Common myeloid progenitor, CD34-positive (primary cell): ENCODE data around the gene BID.

Source experiments
- CTCF ChIA-PET: fragments of 350-600 bp; sonication (Branson Sonifier 250); formaldehyde crosslinking; loops from one replicate; lab custom pipeline; 2021; ENCODE audit warnings: antibody characterized with exemption; lab: Charles Lee
- POLR2A ChIA-PET: fragments of 350-600 bp; sonication (Branson Sonifier 250); formaldehyde crosslinking; loops from one replicate; lab custom pipeline; 2021; ENCODE audit warnings: antibody characterized with exemption; lab: Charles Lee
- DNase-seq, 3 donors: peaks; one replicate each; pipeline versions ENCODE4 v3.0.0 to v3.0.0-alpha.2; 2013
- H3K27ac ChIP-seq, 2 experiments: 1 replicate in 1 of 2; 2 replicates in 1 of 2; pipeline ENCODE4 v1.7.0; 2013; ENCODE audit warnings: inconsistent platforms in 2 of 2, low read length in 2 of 2, mild to moderate bottlenecking in 2 of 2, low read depth in 1 of 2, moderate library complexity in 1 of 2; ENCODE audit not compliant: severe bottlenecking in 2 of 2, insufficient read depth in 1 of 2, poor library complexity in 1 of 2
- H3K27me3 ChIP-seq, 5 experiments: replicated peaks in 2 of 5; 1 replicate in 3 of 5; 2 replicates in 2 of 5; pipeline versions ENCODE4 v1.6.1 to v1.7.0; 2013; ENCODE audit warnings: low read length in 4 of 5, mild to moderate bottlenecking in 2 of 5, moderate library complexity in 2 of 5, inconsistent platforms in 1 of 5; ENCODE audit not compliant: insufficient read depth in 5 of 5, control insufficient read depth in 4 of 5
- H3K36me3 ChIP-seq, 4 experiments: 1 replicate in 2 of 4; 2 replicates in 2 of 4; pipeline versions ENCODE4 v1.6.1 to v1.7.0; 2013; ENCODE audit warnings: low read length in 3 of 4, control low read depth in 1 of 4, mild to moderate bottlenecking in 1 of 4; ENCODE audit not compliant: control insufficient read depth in 4 of 4, insufficient read depth in 4 of 4
- H3K4me1 ChIP-seq, 4 experiments: 1 replicate in 3 of 4; 2 replicates in 1 of 4; pipeline versions ENCODE4 v1.6.1 to v1.7.1; 2013; ENCODE audit warnings: low read length in 3 of 4, mild to moderate bottlenecking in 3 of 4, control low read depth in 1 of 4, inconsistent platforms in 1 of 4, moderate library complexity in 1 of 4; ENCODE audit not compliant: control insufficient read depth in 4 of 4, insufficient read depth in 4 of 4; ENCODE audit errors: control extremely low read depth in 1 of 4
- H3K4me3 ChIP-seq, 7 experiments: 1 replicate in 4 of 7; 2 replicates in 3 of 7; pipeline versions ENCODE4 v1.5.1 to v1.7.0; 2013; ENCODE audit warnings: mild to moderate bottlenecking in 7 of 7, low read length in 6 of 7, moderate library complexity in 6 of 7, inconsistent platforms in 2 of 7, low read depth in 2 of 7, control low read depth in 1 of 7; ENCODE audit not compliant: insufficient read depth in 4 of 7, control insufficient read depth in 1 of 7; ENCODE audit errors: extremely low read depth in 1 of 7
- H3K9me3 ChIP-seq, 5 experiments: 1 replicate in 4 of 5; 2 replicates in 1 of 5; pipeline versions ENCODE4 v1.6.1 to v1.7.1; 2013; ENCODE audit warnings: low read length in 4 of 5, mild to moderate bottlenecking in 2 of 5, inconsistent platforms in 1 of 5, low read depth in 1 of 5, moderate library complexity in 1 of 5; ENCODE audit not compliant: control insufficient read depth in 4 of 5, insufficient read depth in 2 of 5; ENCODE audit errors: control extremely low read depth in 1 of 5
- WGBS: methylation state at CpG from one replicate; pipeline ENCODE4 v1.1.5; 2013; ENCODE audit not compliant: insufficient coverage; 5-methylcytosine and 5-hydroxymethylcytosine counted together

The BID gene

GRCh38 chr22:17804331-17805080, 30.2 kb upstream of the BID start:
- POLR2A ChIA-PET, result no interaction called here
- Histone ChIP-seq H3K4me1 (peaks cover 0 to 14% (median 0%) of the 10 kb centered on the region in 4 experiments), H3K27ac (no peak overlapping the region), H3K4me3 (no peak overlapping the region), H3K36me3 (peaks cover 4 to 38% (median 30%) of the 10 kb centered on the region in 4 experiments), H3K27me3 (no peaks in the 10 kb centered on the region), H3K9me3 (no peaks in the 10 kb centered on the region)
- no peak for DNase-seq
- WGBS, result 98% methylated on average over 20 of the region's 22 CpGs
- CTCF ChIA-PET, result interaction anchor here (1.4 to 1.9 kb wide), 3 partner anchors 19 to 272 kb away, joined by 4 to 6 read pairs (median 4); no protein-coding TSS in a partner anchor

- Histone ChIP-seq H3K27me3 (no peaks in the 10 kb centered on the region), H3K9me3 (no peaks in the 10 kb centered on the region), H3K27ac (no peak overlapping the region), H3K4me3 (no peak overlapping the region), H3K4me1 (peaks cover 0 to 19% (median 0%) of the 10 kb centered on the region in 4 experiments), H3K36me3 (peaks cover 4 to 33% (median 27%) of the 10 kb centered on the region in 4 experiments)
- 96% methylated on average over 18 of the region's 20 CpGs for WGBS
- CTCF ChIA-PET, result interaction anchor here (1.2 to 3.3 kb wide), 6 partner anchors 8 to 272 kb away, joined by 3 to 9 read pairs (median 4); no protein-coding TSS in a partner anchor
- DNase-seq, result no peak
- POLR2A ChIA-PET, result interaction anchor here (0.6 kb wide), 1 partner anchor 16 kb away, joined by 6 read pairs; no protein-coding TSS in a partner anchor
Measured at GRCh38 chr22:17803609-17804270, 29.5 kb upstream of the BID start.

- WGBS, result 79% methylated on average over 2 of the region's 2 CpGs
- Histone ChIP-seq H3K27me3 (no peaks in the 10 kb centered on the region), H3K4me3 (no peak overlapping the region), H3K4me1 (peaks cover 0 to 25% (median 7%) of the 10 kb centered on the region in 4 experiments), H3K36me3 (peaks cover 4 to 26% (median 23%) of the 10 kb centered on the region in 4 experiments), H3K27ac (no peak overlapping the region), H3K9me3 (no peaks in the 10 kb centered on the region)
- DNase-seq, result peak; percentile 36 to 71 (median 52)
- CTCF ChIA-PET, result interaction anchor here (1.0 to 3.3 kb wide), 6 partner anchors 8 to 273 kb away, joined by 3 to 9 read pairs (median 4); no protein-coding TSS in a partner anchor
- POLR2A ChIA-PET, result interaction anchor here (0.6 kb wide), 2 partner anchors 17 to 66 kb away, joined by 5 to 6 read pairs; no protein-coding TSS in a partner anchor
Measured at GRCh38 chr22:17802822-17803221, 28.6 kb upstream of the BID start.

GRCh38 chr22:17802411-17802810, 28.1 kb upstream of the BID start:
- Histone ChIP-seq H3K4me3 (no peak overlapping the region), H3K27me3 (no peaks in the 10 kb centered on the region), H3K27ac (no peak overlapping the region), H3K9me3 (no peaks in the 10 kb centered on the region), H3K36me3 (peaks cover 4 to 22% (median 19%) of the 10 kb centered on the region in 4 experiments), H3K4me1 (peaks cover 2 to 29% (median 9%) of the 10 kb centered on the region in 4 experiments)
- ChIA-PET CTCF (interaction anchor here (1.0 to 3.3 kb wide), 6 partner anchors 7 to 273 kb away, joined by 3 to 9 read pairs (median 4); no protein-coding TSS in a partner anchor), POLR2A (no interaction called here)
- DNase-seq, result no peak
- 95% methylated on average over 10 of the region's 10 CpGs for WGBS

GRCh38 chr22:17797721-17798559, 23.7 kb upstream of the BID start:
- Histone ChIP-seq H3K4me3 (peak overlapping the region in 1 of 7 experiments; percentile 39), H3K27me3 (no peaks in the 10 kb centered on the region), H3K9me3 (no peaks in the 10 kb centered on the region), H3K27ac (no peak overlapping the region), H3K4me1 (peaks cover 3 to 29% (median 9%) of the 10 kb centered on the region in 4 experiments), H3K36me3 (peaks cover 0 to 4% (median 3%) of the 10 kb centered on the region in 4 experiments)
- WGBS, result 61% methylated on average over 21 of the region's 23 CpGs
- CTCF ChIA-PET, result interaction anchor here (0.7 to 1.9 kb wide), 3 partner anchors 11 to 238 kb away, joined by 3 to 4 read pairs (median 3); no protein-coding TSS in a partner anchor
- POLR2A ChIA-PET, result interaction anchor here (0.9 kb wide), 1 partner anchor 16 kb away, joined by 3 read pairs; no protein-coding TSS in a partner anchor
- peak; percentile 38 to 65 (median 58) for DNase-seq

- no peaks in the 10 kb centered on the region for H3K27me3 ChIP-seq
- ChIA-PET CTCF (interaction anchor here (0.8 to 1.6 kb wide), 2 partner anchors 9 to 33 kb away, joined by 3 to 4 read pairs; no protein-coding TSS in a partner anchor), POLR2A (interaction anchor here (0.6 kb wide), 1 partner anchor 294 kb away, joined by 4 read pairs; no protein-coding TSS in a partner anchor)
- H3K4me1 ChIP-seq, result peaks cover 3 to 29% (median 9%) of the 10 kb centered on the region in 4 experiments
- 100% methylated on average over 3 of the region's 5 CpGs for WGBS
- H3K27ac ChIP-seq, result no peak overlapping the region
- H3K9me3 ChIP-seq, result no peaks in the 10 kb centered on the region
- peaks cover 0 to 4% (median 3%) of the 10 kb centered on the region in 4 experiments for H3K36me3 ChIP-seq
- DNase-seq, result no peak
- no peak overlapping the region for H3K4me3 ChIP-seq
Measured at GRCh38 chr22:17796695-17797094, 22.4 kb upstream of the BID start.
